Right atrium auricular region (tissue), 2 donors: Measurements from ENCODE around the gene TBC1D25. TPM values are rescaled to one million over a fixed set of nuclear protein-coding genes. Genes with fewer than 3 reads are reported as not detected.
A peak's percentile ranks its signal among the peaks of the same experiment; 100 is the strongest.

Source experiments
- DNase-seq: peaks from one replicate; pipeline ENCODE4 v3.0.0-alpha.2; 2019; ENCODE audit warnings: low spot score
- H3K27ac ChIP-seq, 2 donors: fragments of 200-600 bp; sonication (generic); 1 replicate in 1 of 2; 2 replicates in 1 of 2; pipeline ENCODE4 v1.5.1; 2016 to 2019
- H3K27me3 ChIP-seq, 2 donors: fragments of 200-600 bp; sonication (generic); one replicate each; pipeline versions ENCODE4 v1.5.1 to v1.6.0; 2017 to 2019
- H3K36me3 ChIP-seq: fragments of 200-600 bp; sonication (generic); one replicate; pipeline ENCODE4 v1.5.1; 2016
- H3K4me1 ChIP-seq, 2 donors: fragments of 200-600 bp; sonication (generic); one replicate each; pipeline versions ENCODE4 v1.5.1 to v1.6.0; 2017 to 2019
- H3K4me3 ChIP-seq, 2 donors: fragments of 200-600 bp; sonication (generic); 1 replicate in 1 of 2; 2 replicates in 1 of 2; pipeline ENCODE4 v1.5.1; 2017 to 2019; ENCODE audit warnings: mild to moderate bottlenecking in 1 of 2, moderate library complexity in 1 of 2
- H3K9me3 ChIP-seq, 2 donors: fragments of 200-600 bp; sonication (generic); one replicate each; pipeline ENCODE4 v1.5.1; 2019
- total RNA-seq, 2 donors: library from RNA; depleted of rRNA; stranded (reverse); fragments of >200 nt; gene quantifications; one replicate each; pipeline ENCODE4 v1.1.0, GENCODE V29; 2016
- TF ChIP-seq, protein P1 (sequence below), 2 donors: fragments of 200-600 bp; sonication (generic); IDR thresholded peaks; one replicate each; pipeline ENCODE4 v1.5.1; 2019; ENCODE audit warnings: antibody characterized with exemption in 2 of 2

Gene TBC1D25, protein sequence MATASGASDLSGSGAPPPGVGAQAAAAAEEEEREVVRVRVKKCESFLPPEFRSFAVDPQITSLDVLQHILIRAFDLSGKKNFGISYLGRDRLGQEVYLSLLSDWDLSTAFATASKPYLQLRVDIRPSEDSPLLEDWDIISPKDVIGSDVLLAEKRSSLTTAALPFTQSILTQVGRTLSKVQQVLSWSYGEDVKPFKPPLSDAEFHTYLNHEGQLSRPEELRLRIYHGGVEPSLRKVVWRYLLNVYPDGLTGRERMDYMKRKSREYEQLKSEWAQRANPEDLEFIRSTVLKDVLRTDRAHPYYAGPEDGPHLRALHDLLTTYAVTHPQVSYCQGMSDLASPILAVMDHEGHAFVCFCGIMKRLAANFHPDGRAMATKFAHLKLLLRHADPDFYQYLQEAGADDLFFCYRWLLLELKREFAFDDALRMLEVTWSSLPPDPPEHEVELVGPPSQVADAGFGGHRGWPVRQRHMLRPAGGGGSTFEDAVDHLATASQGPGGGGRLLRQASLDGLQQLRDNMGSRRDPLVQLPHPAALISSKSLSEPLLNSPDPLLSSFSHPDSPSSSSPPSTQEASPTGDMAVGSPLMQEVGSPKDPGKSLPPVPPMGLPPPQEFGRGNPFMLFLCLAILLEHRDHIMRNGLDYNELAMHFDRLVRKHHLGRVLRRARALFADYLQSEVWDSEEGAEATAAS
- total RNA-seq = 10 to 100 TPM; 11.0 to 17.5 TPM

DNA sequence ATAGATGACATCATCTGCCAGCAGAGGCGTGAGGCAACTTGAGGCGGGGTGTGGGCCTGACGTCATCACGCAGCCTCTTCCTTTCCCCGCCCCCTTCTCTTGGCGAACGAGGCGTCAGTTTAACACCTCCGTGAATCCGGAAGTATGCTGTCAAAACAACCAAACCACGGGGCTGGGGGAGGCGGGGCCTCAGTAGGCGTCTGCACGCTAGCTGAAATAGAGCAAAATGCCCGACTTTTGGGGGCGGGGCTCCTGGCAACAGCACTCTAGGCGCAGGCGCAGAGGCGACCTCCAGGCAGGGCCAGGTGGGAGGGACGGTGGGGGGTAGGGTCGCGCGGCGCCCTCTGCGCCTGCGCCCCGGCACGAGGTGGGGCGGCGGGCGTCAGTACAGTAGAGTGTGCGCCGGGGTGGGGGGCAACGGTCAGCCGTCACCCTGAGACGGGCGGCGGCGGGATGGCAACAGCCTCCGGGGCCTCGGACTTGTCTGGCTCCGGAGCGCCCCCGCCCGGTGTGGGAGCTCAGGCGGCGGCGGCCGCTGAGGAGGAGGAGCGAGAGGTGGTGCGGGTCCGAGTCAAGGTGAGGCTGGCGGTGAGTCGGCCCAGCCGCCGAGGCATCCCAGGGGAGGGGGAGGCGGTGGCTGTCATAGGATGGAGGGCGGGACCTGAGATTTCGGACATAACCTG lies at the start of gene TBC1D25:
Gene TBC1D25 (plus strand): TSS at position 370 of the 683 bp plus-strand sequence. CDS start 84 bp downstream, at position 454.
- Histone ChIP-seq H3K4me1 (peaks cover 0 to 6% of the 10 kb centered on the region in 2 donors), H3K36me3 (no peaks in the 10 kb centered on the region), H3K4me3 (peak within 1 kb of the TSS; percentile 52 to 62), H3K9me3 (no peaks in the 10 kb centered on the region), H3K27me3 (no peaks in the 10 kb centered on the region), H3K27ac (peak within 1 kb of the TSS; percentile 92 to 93)
- TF ChIP-seq, protein P1, sequence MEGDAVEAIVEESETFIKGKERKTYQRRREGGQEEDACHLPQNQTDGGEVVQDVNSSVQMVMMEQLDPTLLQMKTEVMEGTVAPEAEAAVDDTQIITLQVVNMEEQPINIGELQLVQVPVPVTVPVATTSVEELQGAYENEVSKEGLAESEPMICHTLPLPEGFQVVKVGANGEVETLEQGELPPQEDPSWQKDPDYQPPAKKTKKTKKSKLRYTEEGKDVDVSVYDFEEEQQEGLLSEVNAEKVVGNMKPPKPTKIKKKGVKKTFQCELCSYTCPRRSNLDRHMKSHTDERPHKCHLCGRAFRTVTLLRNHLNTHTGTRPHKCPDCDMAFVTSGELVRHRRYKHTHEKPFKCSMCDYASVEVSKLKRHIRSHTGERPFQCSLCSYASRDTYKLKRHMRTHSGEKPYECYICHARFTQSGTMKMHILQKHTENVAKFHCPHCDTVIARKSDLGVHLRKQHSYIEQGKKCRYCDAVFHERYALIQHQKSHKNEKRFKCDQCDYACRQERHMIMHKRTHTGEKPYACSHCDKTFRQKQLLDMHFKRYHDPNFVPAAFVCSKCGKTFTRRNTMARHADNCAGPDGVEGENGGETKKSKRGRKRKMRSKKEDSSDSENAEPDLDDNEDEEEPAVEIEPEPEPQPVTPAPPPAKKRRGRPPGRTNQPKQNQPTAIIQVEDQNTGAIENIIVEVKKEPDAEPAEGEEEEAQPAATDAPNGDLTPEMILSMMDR (IDR thresholded peaks at IDR 0.05) = peak; percentile 36 to 59
- peak; percentile 98 for DNase-seq

DNA sequence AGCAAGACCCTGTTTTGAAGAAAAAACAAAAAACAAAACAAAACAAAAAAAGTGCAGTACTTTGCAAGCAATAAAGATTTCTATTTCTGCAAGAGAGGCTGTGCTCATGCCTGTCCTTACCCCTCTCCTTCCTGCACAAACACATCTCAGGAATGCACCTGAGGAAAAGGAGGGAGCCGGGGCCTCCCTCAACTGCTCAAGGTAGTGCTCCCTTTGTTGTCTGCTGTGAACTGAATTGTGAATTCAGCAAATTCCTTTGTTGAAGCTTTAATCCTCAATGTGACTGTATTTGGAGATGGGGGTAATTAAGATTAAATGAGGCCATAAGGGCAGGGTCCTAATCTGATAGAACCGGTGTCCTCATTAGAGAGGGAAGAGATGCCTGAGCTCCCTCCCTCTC lies 49.6 kb upstream of the TBC1D25 start:
- no peaks in the 10 kb centered on the region for H3K4me1 ChIP-seq
- TF ChIP-seq, protein P1 (IDR thresholded peaks at IDR 0.05) = no peak
- no peaks in the 10 kb centered on the region for H3K27me3 ChIP-seq
- no peaks in the 10 kb centered on the region for H3K36me3 ChIP-seq
- DNase-seq = no peak
- no peak overlapping the region for H3K27ac ChIP-seq
- no peak overlapping the region for H3K4me3 ChIP-seq
- H3K9me3 ChIP-seq = peaks cover 0 to 4% of the 10 kb centered on the region in 2 donors

DNA sequence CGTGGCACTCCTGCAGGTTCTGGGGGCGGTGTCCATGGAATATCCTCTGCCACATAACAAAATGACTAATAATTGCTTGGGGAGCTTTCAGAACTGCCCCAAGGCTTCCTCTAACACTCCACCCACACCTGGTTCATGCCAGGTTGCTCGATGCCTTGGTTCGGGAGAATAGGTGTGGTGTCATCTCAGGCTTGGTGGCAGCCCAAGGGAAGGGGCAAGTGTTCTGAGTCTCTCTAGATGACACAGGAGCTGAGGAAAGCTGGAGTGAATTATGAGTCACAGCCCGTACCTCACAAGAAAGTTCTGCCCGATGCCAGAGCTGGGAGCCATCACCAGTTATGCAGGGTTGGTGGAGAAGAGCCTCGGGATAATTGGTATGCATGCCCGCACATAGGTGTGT lies 48.9 kb upstream of the TBC1D25 start:
- no peak for DNase-seq
- no peaks in the 10 kb centered on the region for H3K36me3 ChIP-seq

DNA sequence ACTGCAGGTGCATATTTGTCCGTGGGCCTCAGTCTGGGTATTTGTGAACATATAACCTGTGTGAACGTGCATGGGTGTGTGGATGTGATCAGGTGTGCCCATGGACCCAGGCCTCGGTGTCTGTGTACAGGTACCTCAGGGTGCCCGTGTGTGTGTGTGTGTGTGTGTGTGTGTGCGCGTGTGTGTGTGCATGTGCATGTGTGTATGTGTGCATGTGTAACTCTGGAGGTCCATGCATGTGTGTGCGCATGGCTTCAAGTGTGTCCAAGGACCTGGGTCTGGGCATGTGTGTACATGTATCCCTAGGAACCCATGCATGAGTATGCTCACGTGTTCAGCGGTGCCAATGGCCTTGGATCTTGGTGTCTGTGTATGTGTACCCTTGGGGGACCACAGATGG lies 47.7 kb upstream of the TBC1D25 start:
- no peaks in the 10 kb centered on the region for H3K4me1 ChIP-seq
- H3K9me3 ChIP-seq = peaks cover 0 to 4% of the 10 kb centered on the region in 2 donors
- TF ChIP-seq, protein P1 (IDR thresholded peaks at IDR 0.05) = no peak
- DNase-seq = no peak
- no peak overlapping the region for H3K27ac ChIP-seq
- H3K4me3 ChIP-seq = no peak overlapping the region
- H3K27me3 ChIP-seq = no peaks in the 10 kb centered on the region
- H3K36me3 ChIP-seq = no peaks in the 10 kb centered on the region

More for the DNA sequence above, 48.9 kb upstream of the TBC1D25 start:
- H3K27me3 ChIP-seq = no peaks in the 10 kb centered on the region
- peaks cover 0 to 4% of the 10 kb centered on the region in 2 donors for H3K9me3 ChIP-seq
- TF ChIP-seq, protein P1 (IDR thresholded peaks at IDR 0.05) = no peak
- H3K27ac ChIP-seq = no peak overlapping the region
- no peak overlapping the region for H3K4me3 ChIP-seq
- H3K4me1 ChIP-seq = no peaks in the 10 kb centered on the region

DNA sequence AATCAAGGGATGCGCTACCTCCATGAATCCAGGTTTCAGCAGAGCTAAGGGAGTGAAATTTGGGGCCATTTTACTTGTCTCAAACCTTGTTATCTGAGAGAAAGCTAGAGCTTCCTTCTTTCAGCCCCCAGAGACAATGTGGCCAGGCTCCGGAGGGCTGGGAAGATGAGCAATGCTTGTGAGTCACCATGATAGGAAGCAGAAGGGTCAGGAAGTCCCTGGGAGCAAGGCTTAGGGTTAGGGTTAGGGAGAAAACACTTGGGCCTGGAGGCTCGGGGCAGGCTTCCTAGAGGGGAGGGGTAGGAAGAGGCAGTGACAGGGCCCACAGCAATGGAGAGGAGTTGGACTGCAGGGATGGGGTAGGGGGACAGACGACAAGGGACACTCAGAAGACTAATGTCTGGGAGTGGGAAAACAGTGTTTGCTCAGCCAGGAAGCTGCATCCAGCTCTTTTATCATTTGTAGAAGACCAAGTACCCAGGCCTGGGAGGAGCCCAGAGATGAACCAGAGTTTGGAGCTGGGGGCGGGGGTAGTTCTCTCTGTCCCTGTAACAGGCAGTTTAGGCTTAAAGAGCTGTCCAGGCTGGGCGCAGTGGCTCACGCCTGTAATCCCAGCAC lies 47.1 kb upstream of the TBC1D25 start:
- H3K27ac ChIP-seq = no peak overlapping the region
- no peak for DNase-seq

More for the DNA sequence above, 47.1 kb upstream of the TBC1D25 start:
- no peak overlapping the region for H3K4me3 ChIP-seq
- TF ChIP-seq, protein P1 (IDR thresholded peaks at IDR 0.05) = no peak
- no peaks in the 10 kb centered on the region for H3K36me3 ChIP-seq
- H3K27me3 ChIP-seq = no peaks in the 10 kb centered on the region
- H3K4me1 ChIP-seq = no peaks in the 10 kb centered on the region
- H3K9me3 ChIP-seq = peaks cover 0 to 4% of the 10 kb centered on the region in 2 donors
